HFF-Myc (cell line): ENCODE results near the gene FRMPD2.

Experiments used
- DNase-seq: peaks from one replicate; pipeline ENCODE4 v3.0.0-alpha.2; 2011; ENCODE audit warnings: low read depth; ENCODE audit errors: extremely low read depth
- H3K4me3 ChIP-seq: replicated peaks from 2 replicates; pipeline ENCODE4 v1.5.1; 2011; ENCODE audit warnings: low read depth, mild to moderate bottlenecking, control low read depth, low read length
- CTCF ChIP-seq: IDR thresholded peaks from 2 replicates; pipeline ENCODE4 v1.5.1; 2012; ENCODE audit warnings: mild to moderate bottlenecking, low read depth, low read length, control low read depth; ENCODE audit errors: missing control alignments

Gene FRMPD2

GRCh38 chr10:48290286-48290685 is 15.8 kb upstream of the FRMPD2 start:
- H3K4me3 ChIP-seq: no peak overlapping the region
- TF ChIP-seq CTCF: no peak
- no peak for DNase-seq

GRCh38 chr10:48289501-48290238 is 15.2 kb upstream of the FRMPD2 start:
- H3K4me3 ChIP-seq: no peak overlapping the region
- no peak for DNase-seq
- TF ChIP-seq CTCF: peak; percentile 84

- DNase-seq: no peak
- no peak overlapping the region for H3K4me3 ChIP-seq
- TF ChIP-seq CTCF: no peak
These were observed 14.2 kb upstream of the FRMPD2 start for GRCh38 chr10:48288661-48289060.

- DNase-seq: no peak
- TF ChIP-seq CTCF: no peak
- no peak overlapping the region for H3K4me3 ChIP-seq
These were observed 13.2 kb upstream of the FRMPD2 start for GRCh38 chr10:48287417-48288391.

GRCh38 chr10:48286356-48286755 is 11.9 kb upstream of the FRMPD2 start:
- DNase-seq: no peak
- no peak for TF ChIP-seq CTCF

GRCh38 chr10:48285710-48286109 is 11.2 kb upstream of the FRMPD2 start:
- DNase-seq: no peak
- no peak for TF ChIP-seq CTCF
- H3K4me3 ChIP-seq: no peak overlapping the region

More at GRCh38 chr10:48286356-48286755, 11.9 kb upstream of the FRMPD2 start:
- H3K4me3 ChIP-seq: no peak overlapping the region
